K562 (cell line): Measurements from ENCODE around the gene KIN. TPM values are rescaled to one million over a fixed set of nuclear protein-coding genes. Genes with fewer than 3 reads are reported as not detected.

ENCODE experiments used
- BACH1 ChIP-seq: fragments of 200-800 bp; sonication (Bioruptor generic); IDR thresholded peaks from 2 replicates; pipeline ENCODE4 v1.6.1; 2016; ENCODE audit warnings: missing genetic modification characterization, missing compliant biosample characterization
- CBX5 ChIP-seq: IDR thresholded peaks from 2 replicates; pipeline ENCODE4 v1.6.1; 2014; ENCODE audit warnings: low read depth, borderline replicate concordance
- CTCFL ChIP-seq: IDR thresholded peaks from 2 replicates; pipeline ENCODE4 v1.6.1; 2011; ENCODE audit warnings: borderline replicate concordance, low read depth, mild to moderate bottlenecking, moderate library complexity, low read length; ENCODE audit not compliant: insufficient read depth, poor library complexity, severe bottlenecking
- ETS2 ChIP-seq: IDR thresholded peaks from 2 replicates; pipeline ENCODE4 v1.6.1; 2016; ENCODE audit warnings: borderline replicate concordance, missing genetic modification characterization, mild to moderate bottlenecking, moderate library complexity, missing compliant biosample characterization; ENCODE audit not compliant: poor library complexity, severe bottlenecking
- GTF2E2 ChIP-seq: fragments of 200-800 bp; sonication (Bioruptor generic); IDR thresholded peaks from 2 replicates; pipeline ENCODE4 v1.6.1; 2016; ENCODE audit warnings: missing genetic modification characterization, missing compliant biosample characterization
- IRF9 ChIP-seq: fragments of 450-650 bp; IDR thresholded peaks from 2 replicates; pipeline ENCODE4 v1.6.1; 2016; ENCODE audit warnings: missing biosample characterization, missing genetic modification characterization
- JUND ChIP-seq, 2 experiments: IDR thresholded peaks; 2 replicates in 1 of 2; 3 replicates in 1 of 2; pipeline ENCODE4 v1.6.1; 2011; ENCODE audit warnings: borderline replicate concordance in 2 of 2, low read depth in 2 of 2, low read length in 2 of 2, improper control_type of control experiment in 1 of 2, missing biosample characterization in 1 of 2, missing genetic modification characterization in 1 of 2, missing genetic modification reagents in 1 of 2
- MAFF ChIP-seq: IDR thresholded peaks from 2 replicates; pipeline ENCODE4 v1.6.1; 2012; ENCODE audit warnings: low read length, improper control_type of control experiment
- MBD2 ChIP-seq: sonication (generic); IDR thresholded peaks from 2 replicates; pipeline ENCODE4 v1.6.1; 2016; ENCODE audit warnings: low read depth, borderline replicate concordance
- PHB2 ChIP-seq: fragments of 450-650 bp; IDR thresholded peaks from 2 replicates; pipeline ENCODE4 v1.6.1; 2017; ENCODE audit warnings: low read depth
- PML ChIP-seq: IDR thresholded peaks from 2 replicates; pipeline ENCODE4 v1.6.1; 2012; ENCODE audit warnings: low read length, inconsistent platforms
- POLR2AphosphoS2 ChIP-seq: IDR thresholded peaks from 2 replicates; pipeline ENCODE4 v1.6.1; 2012; ENCODE audit warnings: low read length, improper control_type of control experiment
- SETDB1 ChIP-seq: IDR thresholded peaks from one replicate; pipeline ENCODE4 v1.6.1; 2012; ENCODE audit warnings: low read length, control low read depth, inconsistent platforms
- SRF ChIP-seq, 2 experiments: fragments of 250-450, 450-650 bp in 1 of 2; sonication (Bioruptor Pico) in 1 of 2; sonication (generic) in 1 of 2; formaldehyde crosslinking; IDR thresholded peaks; 2 replicates each; pipeline versions ENCODE4 v1.5.0 to v1.5.1; 2020 to 2022; ENCODE audit warnings: mild to moderate bottlenecking in 1 of 2, missing genetic modification reagents in 1 of 2
- STAG1 ChIP-seq: sonication (generic); formaldehyde crosslinking; IDR thresholded peaks from 2 replicates; pipeline ENCODE4 v1.5.0; 2020; ENCODE audit warnings: missing genetic modification reagents, borderline replicate concordance
- TEAD1 ChIP-seq, 2 experiments: fragments of 450-650 bp in 1 of 2; sonication (generic) in 1 of 2; formaldehyde crosslinking; IDR thresholded peaks; 2 replicates each; pipeline versions ENCODE4 v1.4.0 to v1.8.0; 2020 to 2022; ENCODE audit warnings: mild to moderate bottlenecking in 2 of 2, missing genetic modification reagents in 1 of 2
- VEZF1 ChIP-seq: fragments of 200-800 bp; sonication (Bioruptor generic); IDR thresholded peaks from 2 replicates; pipeline ENCODE4 v1.6.1; 2017; ENCODE audit warnings: missing genetic modification characterization, missing compliant biosample characterization
- ZNF384 ChIP-seq: IDR thresholded peaks from 2 replicates; pipeline ENCODE4 v1.6.1; 2012; ENCODE audit warnings: low read depth, low read length, improper control_type of control experiment
- ZNF766 ChIP-seq: fragments of 200-800 bp; sonication (Bioruptor generic); conservative IDR thresholded peaks from 2 replicates; pipeline ENCODE4 v1.6.1; 2016; ENCODE audit warnings: missing genetic modification characterization, missing compliant biosample characterization
- polyA plus RNA-seq, 8 experiments: library from polyadenylated mRNA; depleted of rRNA in 4 of 8; stranded (reverse) in 5 of 8; unstranded in 3 of 8; fragments of >200 nt; fragmentation: Nextera tagmentation in 2 of 8; fragmentation: Illumina TruSeq in 1 of 8; extraction: Ambion mirVana in 2 of 8; extraction: Trizol in 1 of 8; gene quantifications; 2 replicates each; pipeline versions ENCODE4 v1.2.1 to v1.2.3, GENCODE V29; 2011 to 2014; ENCODE audit warnings: inconsistent platforms in 1 of 8, missing spikeins in 1 of 8
- total RNA-seq, 7 experiments: library from RNA; depleted of rRNA in 6 of 7; stranded (reverse); fragments of >200 nt in 6 of 7; fragmentation: Illumina TruSeq in 2 of 7; extraction: Trizol in 2 of 7; gene quantifications; 2 replicates each; pipeline versions ENCODE4 v1.2.1 to v1.2.3, GENCODE V29; 2011 to 2021; ENCODE audit warnings: low replicate concordance in 1 of 7
- TF ChIP-seq, protein P1 (sequence below): fragments of 450-650 bp; formaldehyde crosslinking; IDR thresholded peaks from 2 replicates; pipeline ENCODE4 v1.4.0; 2022; ENCODE audit warnings: missing genetic modification characterization

Gene KIN
- total and polyA plus RNA-seq, 9 of the 15 experiments (the other 6 are each of a cell fraction or from before 2014, with no cell fraction given) = 11.7 to 35.6 (median 16.0) TPM

- TF ChIP-seq, protein P1, sequence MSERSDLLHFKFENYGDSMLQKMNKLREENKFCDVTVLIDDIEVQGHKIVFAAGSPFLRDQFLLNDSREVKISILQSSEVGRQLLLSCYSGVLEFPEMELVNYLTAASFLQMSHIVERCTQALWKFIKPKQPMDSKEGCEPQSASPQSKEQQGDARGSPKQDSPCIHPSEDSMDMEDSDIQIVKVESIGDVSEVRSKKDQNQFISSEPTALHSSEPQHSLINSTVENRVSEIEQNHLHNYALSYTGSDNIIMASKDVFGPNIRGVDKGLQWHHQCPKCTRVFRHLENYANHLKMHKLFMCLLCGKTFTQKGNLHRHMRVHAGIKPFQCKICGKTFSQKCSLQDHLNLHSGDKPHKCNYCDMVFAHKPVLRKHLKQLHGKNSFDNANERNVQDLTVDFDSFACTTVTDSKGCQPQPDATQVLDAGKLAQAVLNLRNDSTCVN = 0 out of 2 replicates have a peak, but pooled peaks have one; percentile 15
- TF ChIP-seq BACH1 (tag) (no peak), PML (0 out of 2 replicates have a peak, but pooled peaks have one; percentile 56), PHB2 (no peak), SRF (CRISPR knock-in tag; IDR thresholded peaks at IDR 0.05) (peak in 1 of 2 experiments; percentile 75; a peak in 1 of 4 replicates), ZNF766 (no peak), IRF9 (tag) (no peak), MBD2 (0 out of 2 replicates have a peak, but pooled peaks have one; percentile 33), MAFF (no peak), CTCFL (no peak), POLR2AphosphoS2 (no peak), VEZF1 (CRISPR knock-in tag) (peak; percentile 55), TEAD1 (CRISPR knock-in tag; IDR thresholded peaks at IDR 0.05) (peak in 1 of 2 experiments; percentile 39; a peak in 1 of 4 replicates), JUND (IDR thresholded peaks at IDR 0.05; ENCODE audit: borderline replicate concordance, low read depth, low read length) (peak; percentile 75), JUND (tag; IDR thresholded peaks at IDR 0.05; ENCODE audit: borderline replicate concordance, low read depth, low read length) (peak; percentile 52; the same call in 1 of the 3 replicates), SETDB1 (no peak), STAG1 (CRISPR knock-in tag) (peak; percentile 32; the same call in 1 of the 2 replicates), GTF2E2 (tag) (no peak), ZNF384 (no peak), CBX5 (no peak), ETS2 (tag) (no peak)
Observed at GRCh38 chr10:7818295-7819120, 30.7 kb upstream of the KIN start, which contains the start of gene TAF3 (continued).
